ENCODE results near the gene FAM3A.
"Not testable (repeated sequence)": the region's sequence is repeated elsewhere in the genome, so short reads cannot be mapped to it uniquely, and the experiment has no call there.

Gene FAM3A, protein sequence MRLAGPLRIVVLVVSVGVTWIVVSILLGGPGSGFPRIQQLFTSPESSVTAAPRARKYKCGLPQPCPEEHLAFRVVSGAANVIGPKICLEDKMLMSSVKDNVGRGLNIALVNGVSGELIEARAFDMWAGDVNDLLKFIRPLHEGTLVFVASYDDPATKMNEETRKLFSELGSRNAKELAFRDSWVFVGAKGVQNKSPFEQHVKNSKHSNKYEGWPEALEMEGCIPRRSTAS

DNA sequence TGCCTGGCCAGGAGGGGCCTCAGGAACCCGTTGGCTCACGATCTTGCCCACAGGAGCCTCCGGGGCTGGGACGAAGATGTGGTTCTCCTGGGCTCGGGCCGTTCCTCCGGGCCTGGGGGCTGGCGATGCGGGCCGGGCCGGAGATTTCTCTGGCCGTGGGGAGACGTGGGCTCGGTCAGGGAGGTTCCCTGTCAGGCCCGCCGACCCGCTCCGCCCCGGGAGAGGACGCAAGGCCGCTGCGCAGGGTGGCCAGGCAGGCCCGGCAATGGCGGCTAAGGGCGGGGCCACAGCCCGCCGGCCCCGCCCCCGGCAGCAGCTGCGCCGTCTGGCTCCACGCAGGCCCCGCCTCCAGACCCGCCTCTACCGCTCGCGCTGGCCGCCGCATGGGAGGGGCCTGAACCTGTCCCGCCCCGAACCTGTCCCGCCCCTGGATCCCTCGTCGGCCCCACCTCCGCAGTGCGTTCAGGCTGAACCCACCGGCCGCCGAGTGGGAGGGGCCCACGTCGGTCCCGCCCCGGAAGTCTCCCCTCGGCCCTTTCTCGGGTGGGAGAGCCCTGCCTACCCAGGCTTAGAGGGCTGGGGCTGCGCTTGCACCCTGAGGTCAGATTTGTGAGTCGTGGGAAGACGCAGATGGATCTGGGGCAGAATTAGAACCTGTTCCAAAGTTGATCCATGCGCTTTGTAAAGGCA is at the start of gene FAM3A:
Gene FAM3A, minus strand, starts transcription at position 267 of the 690 bp plus-strand sequence. CDS start 460 bp downstream, outside the sequence.
- Histone ChIP-seq H4K20me1 (ENCODE audit: insufficient read depth, low read length) (no peaks in the 10 kb centered on the region), H3K79me2 (ENCODE audit: insufficient read depth, low read length) (peaks cover 11% of the 10 kb centered on the region), H3K4me2 (ENCODE audit: insufficient read depth, low read length) (peak within 1 kb of the TSS; percentile 89), H3K4me3 (ENCODE audit: low read depth in 1 of 2, low read length in 2 of 2) (peak within 1 kb of the TSS; percentile 52 to 84; a peak in 3 of 4 replicates), H3K27ac (ENCODE audit: low read length) (peak within 1 kb of the TSS; percentile 89), H3K9ac (ENCODE audit: low read depth, low read length) (peak within 1 kb of the TSS; percentile 81), H3K36me3 (ENCODE audit: insufficient read depth, low read length) (no peaks in the 10 kb centered on the region), H3K27me3 (ENCODE audit: insufficient read depth, low read length, poor library complexity) (no peaks in the 10 kb centered on the region), H3K4me1 (ENCODE audit: insufficient read depth, low read length) (peaks cover 23% of the 10 kb centered on the region), H3K9me3 (ENCODE audit: insufficient read depth, low read length, severe bottlenecking) (no peaks in the 10 kb centered on the region), H2AFZ (ENCODE audit: low read depth, low read length) (peak within 1 kb of the TSS; percentile 94)
- TF ChIP-seq EZH2 (IDR thresholded peaks at IDR 0.05; ENCODE audit: borderline replicate concordance, low read depth, low read length, severe bottlenecking) = no peak
- TF ChIP-seq, protein P1, sequence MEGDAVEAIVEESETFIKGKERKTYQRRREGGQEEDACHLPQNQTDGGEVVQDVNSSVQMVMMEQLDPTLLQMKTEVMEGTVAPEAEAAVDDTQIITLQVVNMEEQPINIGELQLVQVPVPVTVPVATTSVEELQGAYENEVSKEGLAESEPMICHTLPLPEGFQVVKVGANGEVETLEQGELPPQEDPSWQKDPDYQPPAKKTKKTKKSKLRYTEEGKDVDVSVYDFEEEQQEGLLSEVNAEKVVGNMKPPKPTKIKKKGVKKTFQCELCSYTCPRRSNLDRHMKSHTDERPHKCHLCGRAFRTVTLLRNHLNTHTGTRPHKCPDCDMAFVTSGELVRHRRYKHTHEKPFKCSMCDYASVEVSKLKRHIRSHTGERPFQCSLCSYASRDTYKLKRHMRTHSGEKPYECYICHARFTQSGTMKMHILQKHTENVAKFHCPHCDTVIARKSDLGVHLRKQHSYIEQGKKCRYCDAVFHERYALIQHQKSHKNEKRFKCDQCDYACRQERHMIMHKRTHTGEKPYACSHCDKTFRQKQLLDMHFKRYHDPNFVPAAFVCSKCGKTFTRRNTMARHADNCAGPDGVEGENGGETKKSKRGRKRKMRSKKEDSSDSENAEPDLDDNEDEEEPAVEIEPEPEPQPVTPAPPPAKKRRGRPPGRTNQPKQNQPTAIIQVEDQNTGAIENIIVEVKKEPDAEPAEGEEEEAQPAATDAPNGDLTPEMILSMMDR (IDR thresholded peaks at IDR 0.05; ENCODE audit: borderline replicate concordance, extremely low read depth, low read length, poor library complexity, severe bottlenecking) = no peak
- ATAC-seq (ENCODE audit: insufficient read depth, low read depth) = peak; percentile 90
- DNase-seq = peak; percentile 93

DNA sequence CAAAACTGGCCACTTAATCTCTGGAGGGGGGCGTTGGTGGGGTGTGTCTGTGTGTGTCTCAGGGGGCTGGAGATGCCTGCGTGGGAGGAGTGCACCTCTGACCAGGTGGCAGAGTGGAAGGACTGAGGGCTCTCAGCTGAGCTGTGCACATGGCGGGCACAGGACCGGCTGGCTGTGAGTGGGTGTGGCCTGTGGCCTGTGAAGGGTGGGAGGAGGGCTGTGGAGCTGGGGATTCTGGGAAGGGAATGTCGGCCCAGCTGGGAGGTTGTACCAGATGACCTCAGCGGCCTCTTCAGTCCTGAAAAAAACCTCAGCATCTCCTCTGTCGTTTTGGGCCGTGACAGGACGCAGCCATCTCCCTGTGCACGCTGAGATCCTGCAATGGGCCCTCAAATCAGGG is 46.3 kb upstream of the FAM3A start:
- not testable (repeated sequence) for DNase-seq; H3K36me3 ChIP-seq (ENCODE audit: insufficient read depth, low read length); H3K27ac ChIP-seq (ENCODE audit: low read length); H3K79me2 ChIP-seq (ENCODE audit: insufficient read depth, low read length); H3K4me2 ChIP-seq (ENCODE audit: insufficient read depth, low read length); H3K9me3 ChIP-seq (ENCODE audit: insufficient read depth, low read length, severe bottlenecking); H3K27me3 ChIP-seq (ENCODE audit: insufficient read depth, low read length, poor library complexity); ATAC-seq (ENCODE audit: insufficient read depth, low read depth); H2AFZ ChIP-seq (ENCODE audit: low read depth, low read length); H3K4me3 ChIP-seq (ENCODE audit: low read depth in 1 of 2, low read length in 2 of 2); H3K9ac ChIP-seq (ENCODE audit: low read depth, low read length); H4K20me1 ChIP-seq (ENCODE audit: insufficient read depth, low read length); H3K4me1 ChIP-seq (ENCODE audit: insufficient read depth, low read length)

DNA sequence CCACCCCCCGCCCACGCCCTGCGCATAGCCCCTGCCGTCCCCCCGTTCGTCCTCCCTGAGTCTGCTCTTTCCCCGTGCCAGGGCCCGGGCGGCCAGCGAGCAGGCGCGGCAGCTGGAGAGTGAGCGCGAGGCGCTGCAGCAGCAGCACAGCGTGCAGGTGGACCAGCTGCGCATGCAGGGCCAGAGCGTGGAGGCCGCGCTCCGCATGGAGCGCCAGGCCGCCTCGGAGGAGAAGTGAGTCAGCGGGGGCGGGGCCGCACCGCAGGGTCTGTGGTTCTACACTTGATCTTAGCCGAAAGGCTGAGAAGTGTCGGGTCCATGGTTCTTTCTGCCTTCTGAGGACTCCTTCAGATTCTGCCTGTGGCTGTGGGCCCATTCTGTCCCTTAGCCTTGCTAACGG is 44.3 kb upstream of the FAM3A start:
- not testable (repeated sequence) for H3K9me3 ChIP-seq (ENCODE audit: insufficient read depth, low read length, severe bottlenecking); H2AFZ ChIP-seq (ENCODE audit: low read depth, low read length); H4K20me1 ChIP-seq (ENCODE audit: insufficient read depth, low read length); H3K9ac ChIP-seq (ENCODE audit: low read depth, low read length); ATAC-seq (ENCODE audit: insufficient read depth, low read depth); H3K36me3 ChIP-seq (ENCODE audit: insufficient read depth, low read length); H3K27me3 ChIP-seq (ENCODE audit: insufficient read depth, low read length, poor library complexity); H3K4me1 ChIP-seq (ENCODE audit: insufficient read depth, low read length); H3K79me2 ChIP-seq (ENCODE audit: insufficient read depth, low read length); H3K4me2 ChIP-seq (ENCODE audit: insufficient read depth, low read length); DNase-seq; H3K4me3 ChIP-seq (ENCODE audit: low read depth in 1 of 2, low read length in 2 of 2); H3K27ac ChIP-seq (ENCODE audit: low read length)

DNA sequence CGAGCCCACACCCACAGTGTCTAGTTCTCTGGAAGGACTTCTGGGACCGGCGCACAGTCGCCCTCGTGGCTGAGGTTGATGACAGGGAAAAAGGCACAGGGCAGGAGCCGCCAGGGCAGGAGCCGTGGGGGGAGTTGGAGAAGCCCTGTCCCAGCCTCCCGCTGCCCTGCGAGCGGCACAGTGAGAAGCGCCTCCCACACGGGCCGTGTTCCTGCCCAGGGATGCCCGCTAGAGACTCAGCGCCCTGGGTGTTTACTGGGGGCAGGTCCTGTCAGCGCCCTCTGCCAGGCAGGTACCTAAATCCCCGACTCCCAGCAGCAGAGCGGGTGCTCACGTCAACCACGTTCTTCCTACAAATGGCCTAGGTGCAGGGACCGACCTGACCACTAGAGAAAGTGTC is 42.9 kb upstream of the FAM3A start:
- H3K27ac ChIP-seq (ENCODE audit: low read length); H3K4me1 ChIP-seq (ENCODE audit: insufficient read depth, low read length); H3K4me2 ChIP-seq (ENCODE audit: insufficient read depth, low read length); H3K4me3 ChIP-seq (ENCODE audit: low read depth in 1 of 2, low read length in 2 of 2); DNase-seq; H3K9ac ChIP-seq (ENCODE audit: low read depth, low read length); H4K20me1 ChIP-seq (ENCODE audit: insufficient read depth, low read length); H2AFZ ChIP-seq (ENCODE audit: low read depth, low read length); H3K79me2 ChIP-seq (ENCODE audit: insufficient read depth, low read length); H3K27me3 ChIP-seq (ENCODE audit: insufficient read depth, low read length, poor library complexity); ATAC-seq (ENCODE audit: insufficient read depth, low read depth); H3K9me3 ChIP-seq (ENCODE audit: insufficient read depth, low read length, severe bottlenecking): not testable (repeated sequence)
- peaks cover 13% of the 10 kb centered on the region for H3K36me3 ChIP-seq (ENCODE audit: insufficient read depth, low read length)

DNA sequence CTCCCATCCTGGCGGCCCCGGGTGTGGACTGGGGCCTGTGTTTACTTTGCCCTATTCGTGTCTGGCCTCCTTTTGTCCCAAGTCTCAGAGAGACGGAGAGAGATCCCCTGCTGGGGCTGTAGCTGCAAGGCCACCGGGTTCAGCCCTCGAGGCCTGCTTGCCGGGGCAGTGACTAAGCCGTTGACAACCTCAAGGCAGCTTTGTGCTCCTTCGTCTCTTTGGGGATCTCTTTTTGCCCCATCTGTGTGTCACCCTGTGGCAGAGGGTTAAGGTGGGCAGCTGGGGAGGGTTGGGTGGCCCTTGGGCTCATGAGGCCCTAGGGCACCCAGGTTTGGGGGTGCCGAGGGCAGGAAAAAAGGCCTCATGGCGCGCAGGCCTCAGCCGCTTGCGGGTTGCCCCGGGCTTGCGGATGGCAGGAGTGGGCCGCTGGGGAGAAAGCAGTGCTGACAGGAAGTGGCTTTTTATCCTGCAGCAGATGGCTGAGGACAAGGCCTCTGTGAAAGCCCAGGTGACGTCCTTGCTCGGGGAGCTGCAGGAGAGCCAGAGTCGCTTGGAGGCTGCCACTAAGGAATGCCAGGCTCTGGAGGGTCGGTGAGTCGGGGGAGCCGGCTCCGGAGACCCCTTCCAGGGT is 42.1 kb upstream of the FAM3A start:
- not testable (repeated sequence) for H3K4me2 ChIP-seq (ENCODE audit: insufficient read depth, low read length); DNase-seq; H3K4me1 ChIP-seq (ENCODE audit: insufficient read depth, low read length); H2AFZ ChIP-seq (ENCODE audit: low read depth, low read length); H3K27me3 ChIP-seq (ENCODE audit: insufficient read depth, low read length, poor library complexity); H3K9ac ChIP-seq (ENCODE audit: low read depth, low read length); H3K4me3 ChIP-seq (ENCODE audit: low read depth in 1 of 2, low read length in 2 of 2); H3K9me3 ChIP-seq (ENCODE audit: insufficient read depth, low read length, severe bottlenecking); H3K27ac ChIP-seq (ENCODE audit: low read length); H4K20me1 ChIP-seq (ENCODE audit: insufficient read depth, low read length); H3K79me2 ChIP-seq (ENCODE audit: insufficient read depth, low read length)
- peak; percentile 87 for ATAC-seq (ENCODE audit: insufficient read depth, low read depth)
- peaks cover 20% of the 10 kb centered on the region for H3K36me3 ChIP-seq (ENCODE audit: insufficient read depth, low read length)

DNA sequence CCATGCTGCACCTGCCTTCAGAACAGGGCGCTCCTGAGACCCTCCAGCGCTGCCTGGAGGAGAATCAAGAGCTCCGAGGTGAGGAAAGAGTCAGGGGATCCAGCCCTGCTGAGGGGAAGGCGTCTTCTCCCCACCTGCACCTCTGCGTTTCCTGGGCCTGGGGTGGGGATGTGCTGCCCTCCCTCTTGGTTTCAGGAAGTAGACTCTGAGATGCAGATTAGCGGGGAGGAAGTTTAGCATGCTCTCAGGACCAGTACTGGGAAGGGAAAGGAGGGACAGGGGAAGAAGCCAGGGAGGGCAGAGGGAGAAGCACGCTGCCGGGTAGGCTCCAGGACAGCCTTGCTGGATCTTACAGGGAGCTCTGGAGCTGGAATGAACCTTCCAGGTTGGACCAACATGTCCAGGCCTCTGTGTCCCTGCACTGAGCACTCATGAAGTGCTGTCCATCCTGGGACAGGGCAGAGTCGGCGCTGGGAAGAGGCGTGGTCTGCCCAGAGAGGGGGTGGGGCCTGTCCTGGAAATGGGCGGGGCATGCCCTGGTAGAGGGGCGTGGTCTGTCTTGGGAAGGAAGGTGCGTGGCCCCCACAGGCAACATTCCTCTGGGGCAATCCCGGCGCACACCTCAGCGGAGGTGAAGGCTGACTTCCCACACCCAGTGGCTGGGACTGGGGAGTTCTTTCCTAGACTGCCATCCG is 36.2 kb upstream of the FAM3A start:
- H3K27me3 ChIP-seq (ENCODE audit: insufficient read depth, low read length, poor library complexity); H3K4me2 ChIP-seq (ENCODE audit: insufficient read depth, low read length); H3K4me3 ChIP-seq (ENCODE audit: low read depth in 1 of 2, low read length in 2 of 2); DNase-seq; H2AFZ ChIP-seq (ENCODE audit: low read depth, low read length); H3K9me3 ChIP-seq (ENCODE audit: insufficient read depth, low read length, severe bottlenecking); H3K9ac ChIP-seq (ENCODE audit: low read depth, low read length); ATAC-seq (ENCODE audit: insufficient read depth, low read depth); H3K27ac ChIP-seq (ENCODE audit: low read length): not testable (repeated sequence)
- peaks cover 23% of the 10 kb centered on the region for H3K4me1 ChIP-seq (ENCODE audit: insufficient read depth, low read length)
- peaks cover 58% of the 10 kb centered on the region for H3K79me2 ChIP-seq (ENCODE audit: insufficient read depth, low read length)
- peaks cover 23% of the 10 kb centered on the region for H3K36me3 ChIP-seq (ENCODE audit: insufficient read depth, low read length)
- peaks cover 28% of the 10 kb centered on the region for H4K20me1 ChIP-seq (ENCODE audit: insufficient read depth, low read length)

All from DND-41 (cell line).